ENCODE data around the gene EXOC3L2. TPM values are rescaled to one million over a fixed set of nuclear protein-coding genes. Genes with fewer than 3 reads are reported as not detected.

EXOC3L2 gene
- total and polyA plus RNA-seq, 2 of the 8 experiments (the other 6 are each of a cell fraction or from before 2014, with no cell fraction given): 1.4 to 1.6 TPM

DNA sequence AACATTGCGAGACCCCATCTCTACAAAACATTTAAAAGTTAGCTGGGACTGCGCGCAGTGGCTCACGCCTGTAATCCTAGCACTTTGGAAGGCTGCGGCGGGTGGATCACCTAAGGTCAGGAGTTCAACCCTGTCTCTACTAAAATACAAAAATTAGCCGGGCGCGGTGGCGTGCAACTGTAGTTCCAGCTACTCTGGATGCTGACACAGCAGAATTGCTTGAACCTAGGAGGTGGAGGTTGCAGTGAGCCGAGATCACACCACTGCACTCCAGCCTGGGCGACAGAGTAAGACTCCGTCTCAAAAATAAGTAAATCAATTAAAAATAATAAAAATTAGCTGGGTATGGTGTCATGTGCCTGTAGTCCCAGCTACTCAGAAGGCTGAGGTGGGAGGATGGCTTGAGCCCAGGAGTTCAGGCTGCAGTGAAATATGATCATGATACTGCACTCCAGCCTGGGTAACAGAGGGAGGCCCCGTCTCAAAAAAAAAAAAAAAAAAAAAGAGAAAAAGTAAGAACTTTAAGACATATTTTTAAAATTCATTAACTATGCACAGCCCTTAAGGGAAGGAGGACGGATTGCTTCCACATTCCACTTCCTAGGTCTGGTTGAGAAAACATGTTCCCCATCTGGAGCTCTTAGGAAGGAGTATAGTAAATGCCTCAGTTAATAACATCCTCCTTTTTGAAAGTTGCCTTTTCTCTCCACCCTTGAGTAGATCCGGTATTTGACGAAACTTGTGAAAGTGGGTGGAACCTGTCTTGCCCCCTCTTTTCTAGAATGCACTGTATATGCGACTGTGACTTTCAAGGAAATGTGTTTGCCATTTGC is 26.1 kb downstream of the EXOC3L2 start:
- no peak overlapping the region for H2BK120ac ChIP-seq (replicated peaks; ENCODE audit: low read depth, low read length)
- H3K14ac ChIP-seq (ENCODE audit: insufficient read length): no peak overlapping the region
- H3K79me2 ChIP-seq (ENCODE audit: control insufficient read depth in 1 of 2, insufficient read depth in 2 of 2, low read length in 2 of 2): no peaks in the 10 kb centered on the region
- peaks cover 14 to 42% (median 36%) of the 10 kb centered on the region in 4 experiments for H3K27me3 ChIP-seq (replicated peaks in 1 of 4; ENCODE audit: control insufficient read depth in 3 of 4, extremely low read depth in 1 of 4, insufficient read depth in 3 of 4, low read length in 3 of 4)
- H3K9me3 ChIP-seq (ENCODE audit: insufficient read depth in 2 of 2, low read depth in 1 of 2, low read length in 1 of 2): no peaks in the 10 kb centered on the region; a peak in 1 of 4 replicates
- WGBS, 2 experiments (ENCODE audit: extremely low coverage in 1 of 2, insufficient coverage in 1 of 2, insufficient read length in 1 of 2, insufficient replicate concordance in 2 of 2, low coverage in 1 of 2, low lambda C conversion rate in 2 of 2, missing lambda C conversion rate in 1 of 2): 86% methylated on average over 17 of the region's 18 CpGs; no CpG with 5 or more reads in 1 of the 2 experiments
- no peak overlapping the region for H3K18ac ChIP-seq (ENCODE audit: extremely low read depth, low read length)
- no peak overlapping the region for H3K4me3 ChIP-seq (ENCODE audit: extremely low read depth in 1 of 4, insufficient read depth in 2 of 4, low read depth in 3 of 4, low read length in 4 of 4)
- ChIA-PET CTCF (ENCODE audit: partially characterized antibody) (interaction anchor here (0.6 to 3.5 kb wide), 6 partner anchors 9 to 30 kb away, joined by 3 to 14 read pairs (median 5); no protein-coding TSS in a partner anchor), POLR2A (ENCODE audit: partially characterized antibody) (interaction anchor here (0.9 to 1.7 kb wide), 3 partner anchors 13 to 37 kb away, joined by 3 to 4 read pairs (median 3); no protein-coding TSS in a partner anchor)
- H3K4ac ChIP-seq (replicated peaks; ENCODE audit: insufficient read length, low read depth, low read length): no peak overlapping the region
- H3K56ac ChIP-seq (replicated peaks; ENCODE audit: insufficient read length, low read depth, low read length): no peak overlapping the region
- no peak overlapping the region for H2AK5ac ChIP-seq (ENCODE audit: low read depth, low read length)
- H3K23ac ChIP-seq (ENCODE audit: insufficient read length): no peak overlapping the region
- no peaks in the 10 kb centered on the region; a peak in 1 of 8 replicates for H3K36me3 ChIP-seq (ENCODE audit: control insufficient read depth in 2 of 4, insufficient read depth in 4 of 4, low read length in 3 of 4)
- TF ChIP-seq MAFK (IDR thresholded peaks at IDR 0.05; ENCODE audit: low read depth, low read length) (peak; percentile 50; the same call in 1 of the 2 replicates), GABPA (IDR thresholded peaks at IDR 0.05; ENCODE audit: borderline replicate concordance, insufficient read depth, low read length) (no peak), RAD21 (IDR thresholded peaks at IDR 0.05 in 1 of 2, conservative IDR thresholded peaks at IDR 0.05 in 1 of 2; ENCODE audit: low read depth in 2 of 2, low read length in 2 of 2) (no peak)
- TF ChIP-seq, protein P1, sequence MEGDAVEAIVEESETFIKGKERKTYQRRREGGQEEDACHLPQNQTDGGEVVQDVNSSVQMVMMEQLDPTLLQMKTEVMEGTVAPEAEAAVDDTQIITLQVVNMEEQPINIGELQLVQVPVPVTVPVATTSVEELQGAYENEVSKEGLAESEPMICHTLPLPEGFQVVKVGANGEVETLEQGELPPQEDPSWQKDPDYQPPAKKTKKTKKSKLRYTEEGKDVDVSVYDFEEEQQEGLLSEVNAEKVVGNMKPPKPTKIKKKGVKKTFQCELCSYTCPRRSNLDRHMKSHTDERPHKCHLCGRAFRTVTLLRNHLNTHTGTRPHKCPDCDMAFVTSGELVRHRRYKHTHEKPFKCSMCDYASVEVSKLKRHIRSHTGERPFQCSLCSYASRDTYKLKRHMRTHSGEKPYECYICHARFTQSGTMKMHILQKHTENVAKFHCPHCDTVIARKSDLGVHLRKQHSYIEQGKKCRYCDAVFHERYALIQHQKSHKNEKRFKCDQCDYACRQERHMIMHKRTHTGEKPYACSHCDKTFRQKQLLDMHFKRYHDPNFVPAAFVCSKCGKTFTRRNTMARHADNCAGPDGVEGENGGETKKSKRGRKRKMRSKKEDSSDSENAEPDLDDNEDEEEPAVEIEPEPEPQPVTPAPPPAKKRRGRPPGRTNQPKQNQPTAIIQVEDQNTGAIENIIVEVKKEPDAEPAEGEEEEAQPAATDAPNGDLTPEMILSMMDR (IDR thresholded peaks at IDR 0.05; ENCODE audit: control extremely low read depth in 1 of 3, insufficient read depth in 1 of 3, low read depth in 1 of 3, low read length in 3 of 3): no peak
- H4K8ac ChIP-seq (ENCODE audit: extremely low read depth, insufficient read depth, low read length): no peak overlapping the region
- H2BK5ac ChIP-seq (ENCODE audit: low read depth, low read length): no peak overlapping the region
- H3K9ac ChIP-seq (replicated peaks in 1 of 4; ENCODE audit: extremely low read depth in 1 of 4, low read depth in 3 of 4, low read length in 3 of 4): no peak overlapping the region
- H4K20me1 ChIP-seq (replicated peaks in 1 of 2; ENCODE audit: control insufficient read depth in 1 of 2, insufficient read depth in 2 of 2, low read length in 2 of 2): peaks cover 0 to 3% of the 10 kb centered on the region in 2 experiments
- no peak overlapping the region for H4K91ac ChIP-seq (replicated peaks; ENCODE audit: insufficient read length, low read length)
- DNase-seq (ENCODE audit: low read depth in 1 of 2, low spot score in 2 of 2): no peak
- no peak overlapping the region for H2BK20ac ChIP-seq (ENCODE audit: low read length)
- H3K4me2 ChIP-seq (ENCODE audit: insufficient read depth in 1 of 2, low read depth in 2 of 2, low read length in 2 of 2): peak overlapping the region in 1 of 2 experiments; percentile 82; a peak in 1 of 4 replicates
- H2AFZ ChIP-seq (ENCODE audit: low read length): no peak overlapping the region
- peaks cover 17% of the 10 kb centered on the region; the same call in 1 of the 2 replicates for H3K23me2 ChIP-seq (ENCODE audit: low read depth, low read length)
- no peak overlapping the region for H3K27ac ChIP-seq (ENCODE audit: low read depth, low read length)
- FAIRE-seq: no peak
- no peak overlapping the region for H4K5ac ChIP-seq (ENCODE audit: insufficient read length, low read depth, low read length)
- H2BK15ac ChIP-seq (ENCODE audit: low read length): no peak overlapping the region
- H2BK12ac ChIP-seq (ENCODE audit: low read depth, low read length): no peak overlapping the region
- no peaks in the 10 kb centered on the region for H3K79me1 ChIP-seq (ENCODE audit: low read depth, low read length)
- peaks cover 0 to 13% (median 8%) of the 10 kb centered on the region in 4 experiments; a peak in 5 of 7 replicates for H3K4me1 ChIP-seq (replicated peaks in 1 of 4; ENCODE audit: control insufficient read depth in 3 of 4, insufficient read depth in 4 of 4, low read length in 3 of 4)

Measured in H1 (cell line).